Breast epithelium (tissue), 3 donors: Measurements from ENCODE around the gene PTDSS2.

ENCODE experiments used
- POLR2A ChIP-seq: fragments of 450-650 bp; IDR thresholded peaks from one replicate; pipeline ENCODE4 v1.6.1; 2016; ENCODE audit warnings: antibody characterized with exemption, mild to moderate bottlenecking, moderate library complexity
- POLR2AphosphoS5 ChIP-seq, 3 donors: sonication (generic); formaldehyde crosslinking; IDR thresholded peaks; one replicate each; pipeline ENCODE4 v1.6.1; 2017; ENCODE audit warnings: antibody characterized with exemption in 3 of 3
- TF ChIP-seq, protein P1 (sequence below), 3 donors: fragments of 450-650 bp; IDR thresholded peaks; one replicate each; pipeline ENCODE4 v1.5.1; 2016 to 2017; ENCODE audit warnings: antibody characterized with exemption in 3 of 3, mild to moderate bottlenecking in 3 of 3, moderate library complexity in 3 of 3

DNA sequence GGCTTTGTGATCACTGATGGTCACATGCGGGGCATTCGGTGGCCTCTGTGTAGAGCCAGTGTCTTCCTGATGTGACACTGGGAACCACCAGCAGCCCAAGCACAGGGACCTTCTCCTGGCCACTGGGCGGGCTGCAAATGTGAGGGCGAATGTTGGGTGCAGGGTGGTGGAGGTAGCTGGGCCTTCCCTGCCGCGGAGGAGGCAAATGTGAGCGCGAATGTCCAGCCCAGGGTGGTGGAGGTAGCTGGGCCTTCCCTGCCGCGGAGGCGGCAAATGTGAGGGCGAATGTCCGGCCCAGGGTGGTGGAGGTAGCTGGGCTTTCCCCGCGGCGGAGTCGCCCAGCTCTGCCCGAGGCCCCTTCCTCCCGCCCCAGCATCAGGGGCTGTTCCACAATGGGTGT is 23.3 kb downstream of the PTDSS2 start:
- TF ChIP-seq POLR2AphosphoS5 (IDR thresholded peaks at IDR 0.05), result no peak
- no peak for TF ChIP-seq POLR2A
- TF ChIP-seq, protein P1, sequence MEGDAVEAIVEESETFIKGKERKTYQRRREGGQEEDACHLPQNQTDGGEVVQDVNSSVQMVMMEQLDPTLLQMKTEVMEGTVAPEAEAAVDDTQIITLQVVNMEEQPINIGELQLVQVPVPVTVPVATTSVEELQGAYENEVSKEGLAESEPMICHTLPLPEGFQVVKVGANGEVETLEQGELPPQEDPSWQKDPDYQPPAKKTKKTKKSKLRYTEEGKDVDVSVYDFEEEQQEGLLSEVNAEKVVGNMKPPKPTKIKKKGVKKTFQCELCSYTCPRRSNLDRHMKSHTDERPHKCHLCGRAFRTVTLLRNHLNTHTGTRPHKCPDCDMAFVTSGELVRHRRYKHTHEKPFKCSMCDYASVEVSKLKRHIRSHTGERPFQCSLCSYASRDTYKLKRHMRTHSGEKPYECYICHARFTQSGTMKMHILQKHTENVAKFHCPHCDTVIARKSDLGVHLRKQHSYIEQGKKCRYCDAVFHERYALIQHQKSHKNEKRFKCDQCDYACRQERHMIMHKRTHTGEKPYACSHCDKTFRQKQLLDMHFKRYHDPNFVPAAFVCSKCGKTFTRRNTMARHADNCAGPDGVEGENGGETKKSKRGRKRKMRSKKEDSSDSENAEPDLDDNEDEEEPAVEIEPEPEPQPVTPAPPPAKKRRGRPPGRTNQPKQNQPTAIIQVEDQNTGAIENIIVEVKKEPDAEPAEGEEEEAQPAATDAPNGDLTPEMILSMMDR (IDR thresholded peaks at IDR 0.05), result no peak
